ENCODE data around the gene OR8G5. TPM values are rescaled to one million over a fixed set of nuclear protein-coding genes. Genes with fewer than 3 reads are reported as not detected.
"Not testable (repeated sequence)": the region's sequence is repeated elsewhere in the genome, so short reads cannot be mapped to it uniquely, and the experiment has no call there.

Gene OR8G5
- total and polyA plus RNA-seq, 5 experiments from 2014 or later: not detected

GRCh38 chr11:124240621-124241397 lies 15.4 kb upstream of the OR8G5 start, which contains the start of gene OR8G1:
Gene OR8G1 (plus strand): TSS chr11:124241095. CDS start chr11:124249676, 8,581 bp downstream.
- no peak for ATAC-seq
- H3K27me3 Mint-ChIP-seq: peaks cover 0 to 16% (median 4%) of the 10 kb centered on the region in 5 donors
- H3K36me3 Mint-ChIP-seq: no peaks in the 10 kb centered on the region
- H3K9me3 Mint-ChIP-seq: peaks cover 0 to 12% (median 0%) of the 10 kb centered on the region in 9 donors
- no peak within 1 kb of the TSS for H3K27ac Mint-ChIP-seq
- no peaks in the 10 kb centered on the region for H3K4me1 Mint-ChIP-seq
- no peak for DNase-seq
- POLR2A ChIA-PET: no interaction called here
- no peak within 1 kb of the TSS for H3K4me3 Mint-ChIP-seq

- H3K27me3 Mint-ChIP-seq, H3K27ac Mint-ChIP-seq, H3K9me3 Mint-ChIP-seq, DNase-seq, H3K36me3 Mint-ChIP-seq, ATAC-seq, H3K4me1 Mint-ChIP-seq, H3K4me3 Mint-ChIP-seq, POLR2A ChIA-PET: not testable (repeated sequence)
Measured at GRCh38 chr11:124249869-124250268, 6.3 kb upstream of the OR8G5 start.

GRCh38 chr11:124265041-124265440 lies 8.9 kb downstream of the OR8G5 start:
- H3K27ac Mint-ChIP-seq, POLR2A ChIA-PET, H3K4me1 Mint-ChIP-seq, DNase-seq, H3K36me3 Mint-ChIP-seq, ATAC-seq, H3K4me3 Mint-ChIP-seq, H3K27me3 Mint-ChIP-seq, H3K9me3 Mint-ChIP-seq: not testable (repeated sequence)

GRCh38 chr11:124270886-124271285 lies 14.7 kb downstream of the OR8G5 start:
- ATAC-seq, POLR2A ChIA-PET, H3K36me3 Mint-ChIP-seq, H3K9me3 Mint-ChIP-seq, H3K27ac Mint-ChIP-seq, DNase-seq, H3K4me1 Mint-ChIP-seq, H3K4me3 Mint-ChIP-seq, H3K27me3 Mint-ChIP-seq: not testable (repeated sequence)

GRCh38 chr11:124274000-124274399 lies 17.8 kb downstream of the OR8G5 start:
- DNase-seq: no peak
- no peak overlapping the region for H3K4me3 Mint-ChIP-seq
- H3K4me1 Mint-ChIP-seq: no peaks in the 10 kb centered on the region
- H3K27me3 Mint-ChIP-seq: peaks cover 2 to 14% (median 4%) of the 10 kb centered on the region in 5 donors
- H3K9me3 Mint-ChIP-seq: no peaks in the 10 kb centered on the region
- POLR2A ChIA-PET: no interaction called here
- H3K27ac Mint-ChIP-seq: no peak overlapping the region
- no peaks in the 10 kb centered on the region for H3K36me3 Mint-ChIP-seq
- ATAC-seq: no peak

GRCh38 chr11:124276081-124276480 lies 19.9 kb downstream of the OR8G5 start:
- H3K4me3 Mint-ChIP-seq: no peak overlapping the region
- DNase-seq (no peak), ATAC-seq (no peak)
- no peaks in the 10 kb centered on the region for H3K36me3 Mint-ChIP-seq
- H3K27ac Mint-ChIP-seq: no peak overlapping the region
- POLR2A ChIA-PET: no interaction called here
- peaks cover 0 to 19% (median 4%) of the 10 kb centered on the region in 5 donors for H3K27me3 Mint-ChIP-seq
- peaks cover 0 to 19% (median 11%) of the 10 kb centered on the region in 9 donors for H3K9me3 Mint-ChIP-seq
- H3K4me1 Mint-ChIP-seq: no peaks in the 10 kb centered on the region

GRCh38 chr11:124277207-124277606 lies 21.0 kb downstream of the OR8G5 start:
- H3K4me1 Mint-ChIP-seq: no peaks in the 10 kb centered on the region
- no peak overlapping the region for H3K27ac Mint-ChIP-seq
- peaks cover 0 to 19% (median 4%) of the 10 kb centered on the region in 5 donors for H3K27me3 Mint-ChIP-seq
- ATAC-seq (no peak), DNase-seq (no peak)
- H3K9me3 Mint-ChIP-seq: peaks cover 2 to 30% (median 11%) of the 10 kb centered on the region in 9 donors
- H3K36me3 Mint-ChIP-seq: no peaks in the 10 kb centered on the region
- no peak overlapping the region for H3K4me3 Mint-ChIP-seq
- POLR2A ChIA-PET: no interaction called here

GRCh38 chr11:124277804-124278203 lies 21.6 kb downstream of the OR8G5 start:
- H3K36me3 Mint-ChIP-seq: no peaks in the 10 kb centered on the region

GRCh38 chr11:124278261-124278660 lies 22.1 kb downstream of the OR8G5 start:
- Mint-ChIP-seq H3K4me1 (no peaks in the 10 kb centered on the region), H3K36me3 (no peaks in the 10 kb centered on the region)

More at GRCh38 chr11:124277804-124278203, 21.6 kb downstream of the OR8G5 start:
- no peak overlapping the region for H3K27ac Mint-ChIP-seq
- no peak for ATAC-seq
- peaks cover 2 to 36% (median 14%) of the 10 kb centered on the region in 9 donors for H3K9me3 Mint-ChIP-seq
- POLR2A ChIA-PET: no interaction called here
- H3K4me1 Mint-ChIP-seq: no peaks in the 10 kb centered on the region
- no peak overlapping the region for H3K4me3 Mint-ChIP-seq
- no peak for DNase-seq
- peaks cover 0 to 19% (median 4%) of the 10 kb centered on the region in 5 donors for H3K27me3 Mint-ChIP-seq

GRCh38 chr11:124285610-124286344 lies 29.6 kb downstream of the OR8G5 start:
- DNase-seq (no peak), ATAC-seq (no peak)
- H3K27ac Mint-ChIP-seq: no peak overlapping the region
- POLR2A ChIA-PET: no interaction called here
- H3K4me1 Mint-ChIP-seq: no peaks in the 10 kb centered on the region
- peaks cover 0 to 7% (median 0%) of the 10 kb centered on the region in 5 donors for H3K27me3 Mint-ChIP-seq
- H3K9me3 Mint-ChIP-seq: peaks cover 12 to 42% (median 23%) of the 10 kb centered on the region in 9 donors
- H3K4me3 Mint-ChIP-seq: no peak overlapping the region
- H3K36me3 Mint-ChIP-seq: no peaks in the 10 kb centered on the region

More at GRCh38 chr11:124278261-124278660, 22.1 kb downstream of the OR8G5 start:
- Mint-ChIP-seq H3K27ac (no peak overlapping the region), H3K27me3 (peaks cover 0 to 19% (median 4%) of the 10 kb centered on the region in 5 donors), H3K4me3 (no peak overlapping the region), H3K9me3 (peaks cover 3 to 41% (median 15%) of the 10 kb centered on the region in 9 donors)
- POLR2A ChIA-PET: no interaction called here
- no peak for DNase-seq
- ATAC-seq: no peak

GRCh38 chr11:124294687-124295086 lies 38.5 kb downstream of the OR8G5 start:
- DNase-seq: no peak
- H3K4me1 Mint-ChIP-seq: no peaks in the 10 kb centered on the region
- no peak for ATAC-seq
- peaks cover 0 to 7% (median 0%) of the 10 kb centered on the region in 3 donors for H3K36me3 Mint-ChIP-seq
- peaks cover 2 to 22% (median 5%) of the 10 kb centered on the region in 9 donors for H3K9me3 Mint-ChIP-seq
- H3K27me3 Mint-ChIP-seq: peaks cover 2 to 17% (median 4%) of the 10 kb centered on the region in 5 donors
- no peak overlapping the region for H3K4me3 Mint-ChIP-seq
- H3K27ac Mint-ChIP-seq: no peak overlapping the region
- POLR2A ChIA-PET: no interaction called here

- Mint-ChIP-seq H3K27me3 (peaks cover 0 to 17% (median 4%) of the 10 kb centered on the region in 5 donors), H3K4me3 (no peak overlapping the region), H3K36me3 (peaks cover 0 to 7% (median 0%) of the 10 kb centered on the region in 3 donors), H3K27ac (no peak overlapping the region), H3K9me3 (peaks cover 0 to 12% (median 3%) of the 10 kb centered on the region in 9 donors), H3K4me1 (no peaks in the 10 kb centered on the region)
- ATAC-seq (no peak), DNase-seq (no peak)
- POLR2A ChIA-PET: no interaction called here
Measured at GRCh38 chr11:124296016-124296415, 39.8 kb downstream of the OR8G5 start.

- peaks cover 0 to 4% (median 0%) of the 10 kb centered on the region in 5 donors for H3K27me3 Mint-ChIP-seq
- ATAC-seq (no peak), DNase-seq (no peak)
- no peak overlapping the region for H3K4me3 Mint-ChIP-seq
- no peaks in the 10 kb centered on the region for H3K36me3 Mint-ChIP-seq
- peaks cover 0 to 9% (median 0%) of the 10 kb centered on the region in 9 donors for H3K9me3 Mint-ChIP-seq
- POLR2A ChIA-PET: no interaction called here
- no peaks in the 10 kb centered on the region for H3K4me1 Mint-ChIP-seq
- H3K27ac Mint-ChIP-seq: no peak overlapping the region
Measured at GRCh38 chr11:124297921-124298320, 41.7 kb downstream of the OR8G5 start.
